HG03159 (cell line): ENCODE results near the gene MOCS2.
"Not testable (repeated sequence)": the region's sequence is repeated elsewhere in the genome, so short reads cannot be mapped to it uniquely, and the experiment has no call there.

Experiments
- ATAC-seq: cut with Tn5 transposase; IDR thresholded peaks from one replicate; pipeline ENCODE4 v1.9.1; 2021; ENCODE audit warnings: mild to moderate bottlenecking, moderate library complexity; ENCODE audit not compliant: unreplicated experiment

Gene MOCS2, protein sequence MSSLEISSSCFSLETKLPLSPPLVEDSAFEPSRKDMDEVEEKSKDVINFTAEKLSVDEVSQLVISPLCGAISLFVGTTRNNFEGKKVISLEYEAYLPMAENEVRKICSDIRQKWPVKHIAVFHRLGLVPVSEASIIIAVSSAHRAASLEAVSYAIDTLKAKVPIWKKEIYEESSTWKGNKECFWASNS

DNA sequence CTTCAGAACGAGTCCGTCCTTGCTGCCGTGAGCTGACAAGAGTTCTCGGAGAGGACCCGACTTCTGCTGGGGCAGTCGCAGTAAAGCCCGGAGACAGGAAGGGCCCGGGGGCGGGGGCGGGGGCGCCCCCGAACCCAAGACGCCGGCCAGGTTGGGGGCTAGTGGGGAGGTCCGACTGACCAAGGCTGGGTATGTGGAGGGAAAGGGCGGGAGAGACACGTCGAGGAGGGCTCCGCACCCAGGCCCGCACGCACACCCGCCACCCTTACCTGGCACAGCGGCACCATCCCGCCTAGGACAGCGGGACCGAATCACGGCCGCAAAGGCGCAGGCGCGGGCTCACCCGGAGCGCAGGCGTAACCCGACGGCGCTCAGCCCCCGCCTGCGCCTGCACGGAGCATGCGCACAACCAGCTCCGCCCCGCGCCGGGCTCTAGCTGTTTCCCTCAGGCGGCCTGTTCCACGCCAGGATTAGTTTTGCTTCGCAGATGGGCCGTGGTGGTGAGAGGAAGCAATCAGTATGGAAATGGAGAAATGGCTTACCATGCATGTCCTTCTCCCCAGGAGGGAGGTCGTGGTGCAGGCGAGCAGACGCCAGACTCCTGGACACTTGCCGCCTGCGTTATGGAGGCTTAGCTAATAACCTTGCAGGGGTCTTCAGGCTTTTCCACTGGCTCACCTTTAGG lies at the start of gene MOCS2:
Gene MOCS2, minus strand, starts transcription at position 315 of the 685 bp plus-strand sequence. CDS start 2,583 bp downstream, outside the sequence.
- ATAC-seq: peak; percentile 98

DNA sequence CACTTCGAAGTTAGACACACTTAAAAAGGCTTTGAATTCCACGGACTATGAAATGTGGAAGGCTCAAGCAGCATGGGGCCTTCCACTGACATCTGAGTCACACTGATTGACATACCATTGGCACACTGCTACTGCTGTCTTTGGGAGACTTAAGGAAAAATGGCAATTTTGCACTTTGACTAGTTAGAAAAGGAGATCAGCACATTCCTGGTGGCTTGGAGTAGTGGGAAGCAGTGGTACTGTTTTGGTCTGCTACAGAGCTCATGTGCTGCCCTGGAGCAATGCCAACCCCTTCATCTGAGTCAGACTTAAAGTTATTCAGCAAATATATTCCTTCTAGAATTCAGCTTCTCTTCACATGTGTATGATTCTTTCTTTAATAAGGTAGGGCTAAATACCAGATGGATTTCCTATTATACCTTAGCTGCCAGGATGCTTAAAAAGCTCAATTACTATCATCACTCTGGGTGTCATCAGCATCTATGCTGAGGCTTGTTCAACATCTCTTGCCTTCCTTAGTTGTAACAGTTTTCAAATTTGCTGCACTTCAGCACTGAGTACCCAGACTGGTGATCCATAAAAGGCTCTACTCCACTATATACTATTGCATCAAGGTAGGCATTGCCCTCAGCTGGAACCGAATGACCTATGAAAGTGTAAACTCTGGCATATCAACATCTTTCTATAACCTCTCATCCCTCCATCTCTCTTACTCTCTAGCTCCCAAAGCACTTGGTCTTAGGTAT lies 42.3 kb upstream of the MOCS2 start:
- no peak for ATAC-seq

DNA sequence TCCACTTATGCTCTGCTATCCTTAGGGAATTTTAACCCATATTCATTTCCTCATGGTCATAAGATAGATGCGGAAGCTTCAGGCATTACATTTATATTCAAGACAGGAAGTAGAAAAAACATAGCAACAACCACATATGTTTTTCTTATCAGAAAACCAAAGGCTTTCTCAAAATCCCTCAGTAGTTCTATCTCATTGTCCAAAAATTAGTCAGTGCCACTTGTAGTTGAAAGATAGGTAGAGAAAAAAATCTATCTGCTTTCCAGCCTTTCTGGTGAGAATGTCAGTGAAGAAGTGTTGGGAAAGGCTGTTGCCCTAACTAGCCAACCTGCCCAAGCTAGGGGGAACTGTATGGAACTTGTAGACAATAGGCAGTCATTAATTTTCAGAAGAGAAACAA lies 23.5 kb upstream of the MOCS2 start:
- no peak for ATAC-seq

DNA sequence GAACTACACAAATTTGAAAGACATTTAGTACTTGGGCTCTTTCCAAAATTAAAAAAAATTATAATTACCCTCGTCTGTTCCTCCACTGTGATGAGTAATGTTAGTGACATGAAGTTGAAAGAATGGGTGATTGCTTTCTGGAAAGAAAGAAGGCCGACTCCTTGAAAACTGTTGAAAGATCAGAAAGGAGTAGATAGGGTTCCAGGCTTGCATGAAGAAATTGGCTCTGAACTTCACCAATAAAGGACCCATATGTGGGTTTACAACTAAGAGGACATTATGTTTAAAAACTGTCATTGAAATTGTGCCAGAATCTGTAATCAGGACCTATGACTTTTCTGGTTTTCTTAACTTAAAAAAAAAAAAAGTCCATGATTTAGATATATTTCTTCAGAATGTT lies 20.7 kb upstream of the MOCS2 start:
- no peak for ATAC-seq

DNA sequence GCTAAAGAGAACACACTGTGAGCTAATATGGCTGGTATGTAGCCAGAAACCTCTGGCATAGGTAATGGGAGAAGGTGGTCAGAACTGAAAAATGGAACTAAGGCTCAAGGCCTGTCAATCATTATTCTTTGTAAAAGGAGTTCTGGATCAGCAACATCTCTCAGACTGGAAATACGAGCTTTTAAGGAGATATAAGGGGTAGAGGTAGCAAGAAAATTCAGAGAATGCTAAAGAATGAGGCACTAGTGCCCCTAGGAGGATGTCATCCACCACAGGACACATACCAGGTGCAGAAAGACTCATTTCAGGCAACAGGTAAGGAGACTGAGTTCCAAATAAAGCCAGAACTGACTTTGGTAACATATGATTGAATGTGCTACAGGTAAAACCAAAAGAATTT lies 18.9 kb upstream of the MOCS2 start:
- no peak for ATAC-seq

DNA sequence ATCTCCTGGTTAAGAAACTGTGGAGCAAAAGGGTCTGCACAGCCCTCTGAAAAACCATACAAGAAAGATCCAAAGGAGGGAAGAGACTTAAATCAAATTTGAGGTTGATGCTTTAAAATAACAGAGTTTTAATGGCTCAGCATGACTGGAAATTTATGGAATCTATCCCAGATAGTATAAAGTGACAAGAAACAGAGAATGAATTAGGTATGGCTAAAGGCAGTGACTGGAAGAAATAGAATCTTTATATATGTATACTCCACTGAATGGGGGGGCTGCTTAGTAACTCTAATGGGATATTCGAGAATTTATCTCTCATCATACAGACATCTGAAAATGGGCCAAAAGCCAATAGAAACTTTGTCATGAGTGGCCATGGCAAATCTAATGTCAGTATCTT lies 17.6 kb upstream of the MOCS2 start:
- no peak for ATAC-seq

DNA sequence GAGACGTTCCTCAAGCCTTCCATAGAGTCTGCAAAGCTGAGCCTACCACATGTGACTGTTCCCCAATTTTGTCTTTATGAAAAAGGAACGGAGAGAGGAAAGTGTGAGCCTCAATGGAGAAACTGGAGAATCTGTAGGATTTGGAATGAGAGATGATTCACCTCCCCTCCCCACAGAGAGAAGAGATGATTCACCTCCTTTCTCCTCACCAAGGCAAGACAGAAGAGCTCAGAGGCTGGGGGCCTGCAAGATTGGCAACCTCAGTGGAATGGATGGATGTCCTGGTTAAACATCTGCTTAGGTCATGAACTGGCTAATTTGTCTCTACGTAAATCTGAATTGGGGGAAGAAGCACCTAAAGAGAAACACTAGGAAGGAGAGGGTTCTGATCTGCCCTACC lies 17.0 kb upstream of the MOCS2 start:
- no peak for ATAC-seq

DNA sequence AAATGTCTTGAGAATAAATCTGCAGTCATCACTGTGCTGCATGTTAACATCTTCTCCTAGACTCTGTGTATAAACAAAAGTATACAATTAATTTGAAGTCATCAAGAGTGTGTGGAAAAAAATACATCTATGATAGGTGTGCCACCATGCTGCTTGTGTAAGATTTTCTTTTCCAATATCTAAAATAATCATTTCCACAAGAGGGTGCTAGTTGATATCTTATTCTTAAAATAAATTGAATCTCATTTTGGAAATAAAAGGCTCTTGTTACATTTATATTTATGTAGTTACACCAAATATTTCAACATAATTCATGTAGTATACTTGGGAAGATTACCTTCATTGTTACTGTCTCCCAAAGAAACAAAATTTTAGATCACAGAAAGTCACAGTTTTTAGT lies 14.1 kb upstream of the MOCS2 start:
- no peak for ATAC-seq

DNA sequence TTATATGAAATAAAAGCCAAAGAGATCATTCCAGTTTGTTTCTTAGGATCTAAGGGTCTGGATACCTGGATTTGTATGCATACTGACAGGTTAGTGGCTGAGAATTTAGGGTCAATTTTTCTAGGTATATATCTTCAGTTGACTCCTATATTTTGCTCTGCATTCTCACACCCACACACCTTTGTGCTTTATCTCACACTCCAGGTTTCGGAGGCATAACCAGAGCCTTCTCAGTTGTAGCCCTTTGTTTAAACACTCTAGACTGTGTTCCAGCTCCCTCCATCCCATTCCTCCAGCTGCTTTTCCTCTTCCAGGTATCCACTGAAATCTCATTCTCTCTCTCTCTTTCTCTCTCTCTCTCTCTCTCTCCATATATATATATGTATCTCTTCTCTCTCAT lies 10.6 kb upstream of the MOCS2 start:
- no peak for ATAC-seq

DNA sequence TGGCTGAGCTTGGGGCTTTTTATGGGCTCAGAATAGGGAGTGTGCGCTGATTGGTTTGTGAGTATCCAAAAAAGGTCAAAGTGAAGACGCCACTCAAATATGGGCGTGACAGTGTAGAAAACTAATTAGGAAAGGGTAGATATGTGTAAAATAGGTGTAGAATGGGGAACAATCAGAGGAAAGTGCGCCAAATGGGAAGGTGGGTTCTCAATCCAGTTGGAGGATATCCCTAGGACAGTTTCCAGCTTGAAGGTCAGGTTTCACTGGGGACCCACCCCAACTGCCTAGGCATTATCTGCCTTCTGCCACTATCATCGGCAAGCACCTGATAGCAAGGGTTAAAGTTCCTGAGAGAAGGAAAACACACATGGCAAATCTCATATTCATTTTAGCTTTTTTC lies 9.3 kb upstream of the MOCS2 start:
- ATAC-seq: no peak

DNA sequence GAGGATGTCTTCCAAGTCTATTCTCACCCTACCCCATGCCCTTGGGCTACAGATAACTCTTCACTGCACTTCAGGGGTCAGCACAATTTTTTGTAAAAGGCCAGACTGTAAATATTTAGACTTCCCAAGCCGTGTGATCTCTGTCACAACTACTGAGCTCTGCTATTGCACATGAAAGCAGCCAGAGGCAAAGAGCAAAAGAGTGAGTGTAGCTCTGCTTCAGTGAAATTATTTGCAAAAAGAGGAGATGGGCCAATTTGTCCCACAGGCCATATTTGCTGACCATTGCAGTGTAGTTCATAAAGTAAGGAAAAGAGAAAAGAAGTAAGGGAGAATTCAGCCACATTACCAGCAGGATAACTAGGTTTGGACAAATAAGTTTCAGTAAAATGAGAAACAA lies 7.0 kb upstream of the MOCS2 start:
- no peak for ATAC-seq

DNA sequence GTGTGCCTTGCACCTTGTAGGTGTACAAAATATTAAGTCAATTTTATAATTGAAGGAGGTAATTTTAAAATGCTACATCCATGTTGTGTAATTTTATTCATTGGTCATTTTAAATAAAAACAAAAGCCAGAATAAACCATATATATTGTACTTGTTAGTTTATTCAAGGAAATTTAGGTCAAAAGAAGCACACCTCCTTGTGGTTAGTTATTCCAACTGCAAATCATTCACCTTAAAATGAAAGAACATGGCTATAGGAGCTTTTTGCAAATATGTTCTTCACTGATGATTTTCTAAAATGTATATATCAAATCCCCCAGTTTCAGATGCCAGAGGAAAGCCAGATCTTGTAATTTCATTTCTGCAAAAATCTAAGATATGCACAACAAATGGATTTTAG lies 5.4 kb upstream of the MOCS2 start:
- ATAC-seq: no peak

DNA sequence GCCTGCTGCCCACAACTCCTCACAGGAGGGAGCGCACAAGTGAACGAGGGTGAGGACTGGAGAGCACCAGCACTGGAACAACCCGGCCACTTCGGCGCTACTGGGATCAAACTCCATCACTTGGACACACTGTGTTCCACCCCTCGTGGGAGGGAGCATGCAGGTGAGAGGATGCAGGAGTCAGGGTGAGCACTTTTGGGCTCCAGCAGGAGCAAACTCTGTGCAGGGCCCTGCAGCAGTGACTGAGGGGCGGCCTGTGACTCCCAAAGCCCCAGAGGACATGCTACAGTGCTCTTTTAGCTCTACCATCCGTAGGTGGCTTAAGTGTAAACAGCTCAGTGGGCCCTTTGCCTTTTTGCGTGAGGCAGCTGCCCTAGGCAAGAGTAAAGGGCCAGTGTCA lies 4.4 kb upstream of the MOCS2 start:
- ATAC-seq: no peak

DNA sequence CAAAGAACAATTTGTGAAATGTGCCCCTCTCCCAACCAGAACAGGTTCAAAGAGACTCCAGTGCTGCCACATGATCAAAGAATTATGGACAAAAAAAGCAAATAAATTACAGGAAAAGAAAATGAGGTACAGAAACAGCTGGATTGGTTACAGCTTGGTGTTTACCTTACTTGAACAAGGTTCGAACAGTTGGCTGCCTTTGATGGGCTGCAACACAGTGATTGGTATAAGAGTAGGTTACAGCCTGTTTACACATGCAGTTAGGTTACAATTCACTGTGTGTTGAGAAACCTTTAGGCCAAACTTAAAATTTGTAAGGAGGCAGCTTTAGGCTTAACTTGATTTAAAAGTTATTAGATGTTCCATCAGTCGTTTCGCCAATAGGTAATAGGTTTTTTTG lies 3.4 kb upstream of the MOCS2 start:
- no peak for ATAC-seq

DNA sequence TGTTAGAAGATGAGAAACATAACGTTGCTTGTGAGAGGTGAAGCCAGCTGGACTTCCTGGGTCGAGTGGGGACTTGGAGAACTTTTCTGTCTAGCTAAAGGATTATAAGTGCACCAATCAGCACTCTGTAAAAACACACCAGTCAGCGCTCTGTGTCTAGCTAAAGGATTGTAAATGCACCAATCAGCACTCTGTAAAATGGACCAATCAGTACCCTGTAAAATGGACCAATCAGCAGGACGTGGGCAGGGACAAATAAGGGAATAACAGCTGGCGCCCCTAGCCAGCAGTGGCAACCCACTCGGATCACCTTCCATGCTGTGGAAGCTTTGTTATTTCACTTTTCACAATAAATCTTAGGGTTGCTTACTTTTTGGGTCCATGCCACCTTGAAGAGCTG lies 2.8 kb upstream of the MOCS2 start:
- not testable (repeated sequence) for ATAC-seq

DNA sequence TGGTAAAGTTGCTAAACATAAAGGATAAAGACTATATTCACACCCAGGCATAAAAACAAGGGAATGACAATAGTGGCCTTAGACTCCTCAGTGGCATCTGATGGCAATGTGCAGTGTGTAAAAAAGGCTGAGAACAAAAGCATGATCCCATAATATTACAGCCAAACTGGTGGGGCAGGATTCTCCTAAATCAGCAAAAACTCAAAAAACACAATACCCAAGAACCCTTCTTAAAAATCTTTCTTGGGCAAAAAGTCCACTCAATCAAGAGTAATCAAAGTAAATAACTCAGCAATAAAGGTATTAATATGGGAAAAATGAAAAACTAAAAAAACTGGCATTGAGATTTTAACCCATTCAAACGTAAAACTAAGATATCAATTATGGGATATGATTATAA lies 1.6 kb upstream of the MOCS2 start:
- ATAC-seq: no peak

DNA sequence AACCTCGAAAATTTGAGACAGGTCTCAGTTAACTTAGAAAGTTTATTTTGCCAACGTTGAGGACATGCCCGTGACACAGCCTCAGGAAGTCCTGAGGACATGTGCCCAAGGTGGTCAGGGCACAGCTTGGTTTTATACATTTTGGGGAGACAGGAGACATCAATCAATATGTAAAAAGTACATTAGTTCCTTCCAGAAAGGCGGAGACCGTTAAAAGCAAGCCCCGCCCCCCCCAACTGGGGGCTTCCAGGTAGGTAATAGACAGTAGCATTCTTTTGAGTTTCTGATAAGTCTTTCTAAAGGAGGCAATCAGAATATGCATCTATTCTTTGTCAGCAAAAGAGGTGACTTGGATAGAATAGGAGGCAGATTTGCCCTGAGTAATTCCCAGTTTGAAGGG lies 599 bp upstream of the MOCS2 start:
- peak; percentile 10 for ATAC-seq

DNA sequence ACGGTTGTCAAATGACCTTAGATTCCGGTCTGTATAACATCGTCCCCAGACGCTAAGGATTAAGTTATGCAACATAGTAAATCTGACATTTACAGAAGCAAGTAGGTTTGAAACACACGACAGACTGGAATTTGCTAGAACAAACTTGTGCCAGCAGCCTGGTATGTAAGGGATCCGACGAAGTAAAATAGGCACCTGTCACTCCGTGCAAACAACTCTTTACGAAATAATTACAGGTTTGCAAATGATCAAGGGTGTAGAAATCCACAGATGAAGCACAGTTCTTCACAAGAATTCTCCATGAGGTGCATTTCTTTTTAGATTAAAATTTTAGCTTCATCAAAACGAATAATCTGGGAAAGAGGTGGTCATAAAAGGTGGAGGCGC lies 508 bp downstream of the MOCS2 start:
- peak; percentile 4 for ATAC-seq

DNA sequence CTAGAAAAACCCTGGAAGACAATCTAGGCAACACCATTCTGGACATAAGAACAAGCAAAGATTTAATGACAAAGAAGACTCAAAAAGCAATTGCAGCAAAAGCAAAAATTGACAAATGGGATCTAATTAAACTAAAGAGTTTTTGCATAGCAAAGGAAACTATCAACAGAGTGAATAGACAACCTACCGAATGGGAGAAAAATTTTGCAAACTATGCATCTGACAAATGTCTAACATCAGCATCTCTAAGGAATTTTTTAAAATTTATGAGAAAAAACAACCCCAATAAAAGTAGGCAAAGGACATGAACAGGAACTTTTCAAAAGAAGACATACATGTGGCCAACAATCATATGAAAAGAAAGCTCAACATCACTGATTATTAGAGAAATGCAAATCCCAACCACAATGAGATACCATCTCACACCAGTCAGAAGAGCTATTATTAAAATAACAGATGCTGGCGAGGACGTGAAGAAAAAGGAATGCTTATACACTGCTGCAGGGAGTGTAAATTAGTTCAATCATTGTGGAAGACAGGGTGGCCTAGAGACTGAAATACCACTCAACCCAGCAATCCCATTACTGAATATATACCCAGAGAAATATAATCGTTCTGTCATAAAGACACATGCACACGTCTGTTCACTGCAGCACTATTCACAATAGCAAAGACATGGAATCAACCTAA lies 3.8 kb downstream of the MOCS2 start:
- ATAC-seq: no peak

DNA sequence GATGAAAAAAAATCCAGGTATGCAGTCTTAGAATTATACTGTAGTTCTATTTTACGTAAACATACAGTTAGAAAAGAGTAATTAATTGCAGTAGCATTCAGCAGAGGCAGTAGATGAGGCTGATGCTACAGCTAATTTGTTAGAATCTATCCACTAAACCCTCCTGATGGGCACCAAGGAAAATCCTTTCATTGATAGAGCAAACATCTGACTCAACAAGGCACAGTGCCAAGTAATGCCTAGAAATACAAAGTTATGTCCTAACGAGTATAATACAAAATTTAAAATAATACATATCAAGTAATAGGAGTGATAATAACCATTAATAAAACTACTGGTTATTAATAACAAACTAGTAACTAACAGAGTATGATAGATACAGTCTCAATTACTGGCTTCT lies 9.0 kb downstream of the MOCS2 start:
- no peak for ATAC-seq

DNA sequence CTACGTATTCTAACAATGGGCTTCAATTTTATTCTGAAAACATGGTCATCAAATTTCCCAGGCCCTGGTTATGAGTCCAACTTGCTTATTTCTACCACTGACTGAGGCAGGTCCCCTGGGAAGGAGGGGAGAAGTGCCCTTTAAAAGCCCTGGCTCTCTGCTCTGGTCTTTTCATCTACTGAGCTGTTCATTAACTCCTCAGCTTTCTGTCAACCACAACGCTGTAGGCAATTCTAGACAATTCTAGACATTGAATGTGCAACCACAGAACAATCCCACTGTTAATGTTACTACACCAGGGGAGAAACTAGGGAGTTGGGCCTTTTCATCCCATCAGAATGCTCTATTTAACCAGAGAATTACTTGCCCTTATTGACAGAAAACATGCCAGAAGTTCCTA lies 10.0 kb downstream of the MOCS2 start:
- no peak for ATAC-seq
